Neural progenitor cell (in vitro differentiated cells): ENCODE measurements around the gene SCCPDH. TPM values are rescaled to one million over a fixed set of nuclear protein-coding genes. Genes with fewer than 3 reads are reported as not detected.

ENCODE experiments used
- DNase-seq: peaks from one replicate; pipeline ENCODE4 v3.0.0-alpha.2; 2016; ENCODE audit warnings: low spot score
- H2AFZ ChIP-seq: fragments of 200-600 bp; sonication (generic); replicated peaks from 2 replicates; pipeline ENCODE4 v1.6.1; 2016; ENCODE audit warnings: antibody characterized with exemption
- H3F3A ChIP-seq: fragments of 200-600 bp; sonication (generic); 2 replicates; pipeline ENCODE4 v1.6.1; 2016; ENCODE audit warnings: antibody characterized with exemption, low read depth
- H3K27ac ChIP-seq: fragments of 200-600 bp; sonication (generic); 2 replicates; pipeline ENCODE4 v1.5.1; 2016; ENCODE audit warnings: mild to moderate bottlenecking
- H3K27me3 ChIP-seq: fragments of 200-600 bp; sonication (generic); 2 replicates; pipeline ENCODE4 v1.6.1; 2016; ENCODE audit warnings: mild to moderate bottlenecking, moderate library complexity
- H3K36me3 ChIP-seq: fragments of 200-600 bp; sonication (generic); 2 replicates; pipeline ENCODE4 v1.5.1; 2016
- H3K4me1 ChIP-seq: fragments of 200-600 bp; sonication (generic); 2 replicates; pipeline ENCODE4 v1.6.1; 2016; ENCODE audit warnings: mixed run types
- H3K4me2 ChIP-seq: fragments of 200-600 bp; sonication (generic); 2 replicates; pipeline ENCODE4 v1.6.1; 2016
- H3K4me3 ChIP-seq: fragments of 200-600 bp; sonication (generic); 2 replicates; pipeline ENCODE4 v1.5.1; 2016
- H3K79me2 ChIP-seq: fragments of 200-600 bp; sonication (generic); 2 replicates; pipeline ENCODE4 v1.6.1; 2016; ENCODE audit warnings: low read depth
- H3K9ac ChIP-seq: fragments of 200-600 bp; sonication (generic); 2 replicates; pipeline ENCODE4 v1.6.1; 2016
- H3K9me3 ChIP-seq: fragments of 200-600 bp; sonication (generic); 2 replicates; pipeline ENCODE4 v1.5.1; 2016; ENCODE audit warnings: low read depth
- H4K20me1 ChIP-seq: fragments of 200-600 bp; sonication (generic); 2 replicates; pipeline ENCODE4 v1.6.1; 2016; ENCODE audit warnings: low read depth
- H3K27ac Mint-ChIP-seq: 3 replicates; pipeline ENCODE4 v1.8.0; 2021; ENCODE audit warnings: mixed read lengths
- H3K27me3 Mint-ChIP-seq: 2 replicates; pipeline ENCODE4 v1.8.0; 2022; ENCODE audit warnings: low read depth, mild to moderate bottlenecking, inconsistent platforms, moderate library complexity, mixed read lengths; ENCODE audit not compliant: insufficient read depth
- H3K36me3 Mint-ChIP-seq: 3 replicates; pipeline ENCODE4 v1.8.0; 2021; ENCODE audit warnings: mixed read lengths
- H3K4me1 Mint-ChIP-seq: 3 replicates; pipeline ENCODE4 v1.8.0; 2021; ENCODE audit warnings: mixed read lengths
- H3K4me3 Mint-ChIP-seq: 3 replicates; pipeline ENCODE4 v1.8.0; 2021; ENCODE audit warnings: mild to moderate bottlenecking, moderate library complexity, mixed read lengths
- H3K9me3 Mint-ChIP-seq: 3 replicates; pipeline ENCODE4 v1.8.0; 2020; ENCODE audit warnings: mixed read lengths
- CTCF ChIP-seq: fragments of 200-600 bp; sonication (generic); IDR thresholded peaks from 2 replicates; pipeline ENCODE4 v1.5.1; 2017; ENCODE audit warnings: antibody characterized with exemption, mild to moderate bottlenecking
- EZH2 ChIP-seq: fragments of 200-600 bp; sonication (generic); IDR thresholded peaks from 2 replicates; pipeline ENCODE4 v1.6.1; 2017; ENCODE audit warnings: antibody characterized with exemption, mild to moderate bottlenecking, moderate library complexity
- EZH2phosphoT487 ChIP-seq: fragments of 200-600 bp; sonication (generic); IDR thresholded peaks from 2 replicates; pipeline ENCODE4 v1.6.1; 2017; ENCODE audit warnings: antibody characterized with exemption
- total RNA-seq: library from RNA; depleted of rRNA; stranded (reverse); fragments of >200 nt; gene quantifications from 2 replicates; pipeline ENCODE4 v1.2.3, GENCODE V29; 2015; ENCODE audit warnings: low replicate concordance

The SCCPDH gene
- total RNA-seq, 1 donor from 2014 or later, result 56.3 TPM

DNA sequence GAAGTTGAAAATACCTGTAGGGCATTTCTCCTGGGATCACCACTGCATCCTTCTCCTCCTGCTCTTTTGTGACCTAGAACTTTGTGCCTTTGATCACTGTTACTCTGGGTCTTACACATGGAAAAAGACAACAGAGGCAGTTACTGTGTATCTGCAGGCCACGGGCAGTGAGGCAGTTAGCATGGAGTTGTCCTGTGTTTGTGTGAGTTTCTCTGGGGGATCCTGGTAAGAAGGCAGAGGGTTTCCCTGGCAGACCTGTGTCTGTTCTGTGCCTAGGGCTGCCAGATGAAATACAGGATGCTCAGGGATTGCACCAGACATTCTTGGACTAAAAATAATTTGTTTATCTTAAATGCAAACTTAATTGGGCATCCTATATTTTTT lies 44.4 kb upstream of the SCCPDH start:
- peaks cover 2% of the 10 kb centered on the region for H3K9me3 Mint-ChIP-seq
- Histone ChIP-seq H3K27me3 (no peaks in the 10 kb centered on the region), H3K36me3 (no peaks in the 10 kb centered on the region), H4K20me1 (no peaks in the 10 kb centered on the region), H3K27ac (no peak overlapping the region), H2AFZ (no peak overlapping the region), H3K79me2 (no peaks in the 10 kb centered on the region), H3K4me1 (no peaks in the 10 kb centered on the region), H3K9ac (no peak overlapping the region), H3K4me2 (no peak overlapping the region), H3K4me3 (no peak overlapping the region), H3K9me3 (no peaks in the 10 kb centered on the region), H3F3A (no peaks in the 10 kb centered on the region)
- peaks cover 16% of the 10 kb centered on the region for H3K4me1 Mint-ChIP-seq
- peaks cover 10% of the 10 kb centered on the region for H3K27me3 Mint-ChIP-seq
- H3K4me3 Mint-ChIP-seq, result no peak overlapping the region
- DNase-seq, result no peak
- TF ChIP-seq CTCF (no peak), EZH2phosphoT487 (no peak), EZH2 (no peak)
- H3K27ac Mint-ChIP-seq, result no peak overlapping the region
- no peaks in the 10 kb centered on the region for H3K36me3 Mint-ChIP-seq

- no peaks in the 10 kb centered on the region for H3F3A ChIP-seq
- Mint-ChIP-seq H3K36me3 (no peaks in the 10 kb centered on the region), H3K9me3 (peaks cover under 1% of the 10 kb centered on the region), H3K27ac (no peak overlapping the region), H3K4me3 (no peak overlapping the region), H3K27me3 (peaks cover 12% of the 10 kb centered on the region), H3K4me1 (peaks cover 16% of the 10 kb centered on the region)
- no peak overlapping the region for H3K4me2 ChIP-seq
- no peak overlapping the region for H3K9ac ChIP-seq
- TF ChIP-seq CTCF (no peak), EZH2 (no peak)
- no peaks in the 10 kb centered on the region for H3K79me2 ChIP-seq
- no peaks in the 10 kb centered on the region for H3K36me3 ChIP-seq
- H2AFZ ChIP-seq, result no peak overlapping the region
- H3K27ac ChIP-seq, result no peak overlapping the region
- H3K4me1 ChIP-seq, result no peaks in the 10 kb centered on the region
- no peak for DNase-seq
- no peaks in the 10 kb centered on the region for H3K27me3 ChIP-seq
- H4K20me1 ChIP-seq, result no peaks in the 10 kb centered on the region
- no peak overlapping the region for H3K4me3 ChIP-seq
- H3K9me3 ChIP-seq, result no peaks in the 10 kb centered on the region
Observed at GRCh38 chr1:246680190-246680589, 44.0 kb upstream of the SCCPDH start.

DNA sequence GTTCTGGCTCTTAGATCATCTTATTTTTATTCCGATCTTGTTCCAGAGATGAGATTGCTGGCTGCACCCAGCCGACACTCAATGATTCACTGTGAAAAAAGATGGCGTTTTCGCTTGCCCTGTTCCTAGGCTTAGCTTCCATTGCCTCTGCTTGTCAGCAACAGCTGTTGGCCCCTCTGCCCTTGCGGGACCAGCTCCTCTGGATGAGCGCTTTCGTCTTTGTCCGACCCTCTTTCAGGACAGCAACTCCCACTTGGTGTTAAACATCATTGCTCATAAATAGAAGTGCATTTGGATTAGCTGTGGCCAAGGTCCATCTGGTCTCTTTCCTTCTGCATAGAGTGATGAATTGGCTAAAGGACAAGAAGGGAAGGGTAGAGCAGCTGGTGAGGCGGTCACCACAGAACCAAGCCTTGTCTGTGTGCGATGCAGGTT lies 43.5 kb upstream of the SCCPDH start:
- Histone ChIP-seq H3K4me3 (no peak overlapping the region), H3K27ac (no peak overlapping the region), H4K20me1 (no peaks in the 10 kb centered on the region), H3K9me3 (no peaks in the 10 kb centered on the region), H3F3A (no peaks in the 10 kb centered on the region), H2AFZ (no peak overlapping the region), H3K79me2 (no peaks in the 10 kb centered on the region), H3K4me2 (no peak overlapping the region), H3K9ac (no peak overlapping the region), H3K4me1 (no peaks in the 10 kb centered on the region), H3K27me3 (no peaks in the 10 kb centered on the region), H3K36me3 (no peaks in the 10 kb centered on the region)
- TF ChIP-seq EZH2, result no peak
- no peak for TF ChIP-seq CTCF
- TF ChIP-seq EZH2phosphoT487, result no peak
- Mint-ChIP-seq H3K27me3 (peaks cover 12% of the 10 kb centered on the region), H3K36me3 (no peaks in the 10 kb centered on the region), H3K27ac (no peak overlapping the region), H3K9me3 (no peaks in the 10 kb centered on the region), H3K4me3 (no peak overlapping the region), H3K4me1 (peaks cover 16% of the 10 kb centered on the region)
- no peak for DNase-seq
